ENCODE results near the gene GNAQ.

Gene GNAQ

GRCh38 chr9:77810047-77810446 lies 221.6 kb downstream of the GNAQ start:
- TF ChIP-seq CTCF (IDR thresholded peaks at IDR 0.05; ENCODE audit: control extremely low read depth, extremely low read depth, low read depth, missing control alignments), result no peak
- POLR2A ChIA-PET, result no interaction called here
- DNase-seq (ENCODE audit: extremely low spot score), result no peak
- CTCF ChIA-PET, result no interaction called here

DNA sequence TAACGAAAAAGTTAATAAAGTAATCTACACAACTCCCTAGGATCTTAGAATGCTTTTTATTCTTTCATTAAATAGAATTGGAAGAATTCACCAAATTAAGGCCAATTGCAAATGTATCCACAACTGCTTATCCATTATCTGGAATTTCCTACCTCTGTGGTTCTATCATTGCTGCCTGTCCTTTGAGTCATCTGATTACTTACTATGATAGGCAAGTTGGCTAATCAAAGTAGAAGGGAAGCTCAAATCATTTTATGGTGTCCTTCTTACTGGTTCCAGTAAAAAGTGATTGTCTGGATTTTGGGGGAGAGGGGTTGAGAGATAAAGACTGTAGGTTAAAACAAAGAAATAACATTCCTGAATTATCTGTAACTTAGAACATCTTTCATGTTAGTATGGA lies 222.1 kb downstream of the GNAQ start:
- TF ChIP-seq CTCF (IDR thresholded peaks at IDR 0.05; ENCODE audit: control extremely low read depth, extremely low read depth, low read depth, missing control alignments), result no peak
- no peak for DNase-seq (ENCODE audit: extremely low spot score)
- CTCF ChIA-PET, result no interaction called here
- POLR2A ChIA-PET, result no interaction called here

- DNase-seq (ENCODE audit: extremely low spot score), result no peak
- TF ChIP-seq CTCF (IDR thresholded peaks at IDR 0.05; ENCODE audit: control extremely low read depth, extremely low read depth, low read depth, missing control alignments), result no peak
- POLR2A ChIA-PET, result no interaction called here
- CTCF ChIA-PET, result interaction anchor here (1.9 kb wide), 1 partner anchor 30 kb away, joined by 4 read pairs; no protein-coding TSS in a partner anchor
These were observed 222.9 kb downstream of the GNAQ start for GRCh38 chr9:77808751-77809081.

- ChIA-PET CTCF (interaction anchor here (1.9 kb wide), 1 partner anchor 31 kb away, joined by 4 read pairs; no protein-coding TSS in a partner anchor), POLR2A (no interaction called here)
- DNase-seq (ENCODE audit: extremely low spot score), result no peak
- TF ChIP-seq CTCF (IDR thresholded peaks at IDR 0.05; ENCODE audit: control extremely low read depth, extremely low read depth, low read depth, missing control alignments), result no peak
These were observed 223.5 kb downstream of the GNAQ start for GRCh38 chr9:77807846-77808750.

GRCh38 chr9:77807281-77807683 lies 224.3 kb downstream of the GNAQ start:
- DNase-seq (ENCODE audit: extremely low spot score), result no peak
- TF ChIP-seq CTCF (IDR thresholded peaks at IDR 0.05; ENCODE audit: control extremely low read depth, extremely low read depth, low read depth, missing control alignments), result no peak
- POLR2A ChIA-PET, result no interaction called here
- CTCF ChIA-PET, result interaction anchor here (1.9 kb wide), 1 partner anchor 32 kb away, joined by 4 read pairs; no protein-coding TSS in a partner anchor

GRCh38 chr9:77806741-77807140 lies 224.9 kb downstream of the GNAQ start:
- TF ChIP-seq CTCF (IDR thresholded peaks at IDR 0.05; ENCODE audit: control extremely low read depth, extremely low read depth, low read depth, missing control alignments), result no peak
- no peak for DNase-seq (ENCODE audit: extremely low spot score)
- CTCF ChIA-PET, result interaction anchor here (1.9 kb wide), 1 partner anchor 32 kb away, joined by 4 read pairs; no protein-coding TSS in a partner anchor
- POLR2A ChIA-PET, result no interaction called here

All from GM10248 (cell line).